Thyroid gland (tissue), 4 donors: ENCODE data around the gene KRTAP5-1.

Experiments
- CTCF ChIP-seq, 6 experiments: fragments of 200-600 bp in 3 of 6; fragments of 450-650 bp in 3 of 6; sonication (generic) in 3 of 6; IDR thresholded peaks; one replicate each; pipeline ENCODE4 v1.5.1; 2016 to 2019; ENCODE audit warnings: antibody characterized with exemption in 6 of 6, mild to moderate bottlenecking in 2 of 6, inconsistent platforms in 1 of 6, moderate library complexity in 1 of 6
- POLR2A ChIP-seq, 2 donors: fragments of 450-650 bp; IDR thresholded peaks; one replicate each; pipeline ENCODE4 v1.6.1; 2017; ENCODE audit warnings: antibody characterized with exemption in 2 of 2, mild to moderate bottlenecking in 2 of 2, moderate library complexity in 1 of 2

GRCh38 chr11:1557904-1558774 lies 26.9 kb downstream of the KRTAP5-1 start:
- TF ChIP-seq CTCF (IDR thresholded peaks at IDR 0.05) = no peak
- TF ChIP-seq POLR2A (IDR thresholded peaks at IDR 0.05) = no peak
